DND-41 (cell line): ENCODE results near the gene ATP9A.

Experiments
- CTCF ChIP-seq: IDR thresholded peaks from 2 replicates; pipeline ENCODE4 v1.5.1; 2012; ENCODE audit warnings: borderline replicate concordance, low read length, moderate library complexity, mild to moderate bottlenecking; ENCODE audit not compliant: poor library complexity, severe bottlenecking; ENCODE audit errors: extremely low read depth
- EZH2 ChIP-seq: IDR thresholded peaks from 3 replicates; pipeline ENCODE4 v1.6.1; 2012; ENCODE audit warnings: borderline replicate concordance, low read depth, mild to moderate bottlenecking, moderate library complexity, low read length, inconsistent platforms; ENCODE audit not compliant: severe bottlenecking

GRCh38 chr20:51562332-51563173 is 205.6 kb downstream of the ATP9A start:
- TF ChIP-seq CTCF = no peak
- TF ChIP-seq EZH2 = no peak
